ENCODE results near the gene MUC2.

MUC2 gene

DNA sequence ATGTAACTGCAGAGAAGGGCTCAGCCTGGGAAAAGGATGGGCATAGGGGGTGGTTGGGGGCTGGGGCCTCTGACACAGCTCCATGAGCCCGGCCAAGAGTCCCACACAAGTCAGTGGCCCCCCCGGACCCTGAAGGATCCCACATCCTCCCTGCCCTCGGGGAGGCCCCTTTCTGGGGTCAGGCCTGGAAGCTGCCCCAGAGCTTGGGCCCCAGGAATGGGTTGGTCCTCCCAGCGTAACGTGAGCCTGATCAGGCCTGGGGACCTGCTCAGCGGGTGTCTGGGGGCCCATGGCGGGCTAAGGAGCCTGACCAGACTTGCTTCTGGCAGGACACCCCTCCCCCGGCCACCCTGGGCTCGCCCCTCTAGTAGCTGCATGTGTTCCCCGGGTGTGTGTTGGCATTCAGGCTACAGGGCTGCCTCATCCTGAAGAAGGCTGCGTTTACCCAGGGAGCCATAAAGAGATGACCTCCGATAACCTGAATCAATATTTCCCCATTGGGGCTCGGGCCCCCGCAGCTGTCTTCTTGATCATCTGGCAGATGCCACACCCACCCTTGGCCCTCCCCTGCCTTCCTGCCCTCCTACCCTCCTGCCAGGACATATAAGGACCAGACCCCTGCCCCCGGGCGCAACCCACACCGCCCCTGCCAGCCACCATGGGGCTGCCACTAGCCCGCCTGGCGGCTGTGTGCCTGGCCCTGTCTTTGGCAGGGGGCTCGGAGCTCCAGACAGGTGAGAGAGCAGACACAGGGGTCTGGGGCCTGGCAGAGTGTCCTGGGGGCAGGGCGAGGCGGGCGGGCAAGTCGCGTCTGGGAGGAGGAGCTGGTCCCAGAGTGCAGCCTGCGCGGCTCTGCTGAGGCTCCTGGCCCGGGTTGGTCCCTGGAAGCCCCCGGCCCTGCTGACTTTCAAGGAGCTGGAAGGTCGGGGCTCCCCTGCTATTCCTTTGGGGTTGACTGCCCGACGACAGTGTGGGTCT lies at the start of gene MUC2:
Gene MUC2 (plus strand): TSS at position 631 of the 978 bp plus-strand sequence.
- DNase-seq = no peak

DNA sequence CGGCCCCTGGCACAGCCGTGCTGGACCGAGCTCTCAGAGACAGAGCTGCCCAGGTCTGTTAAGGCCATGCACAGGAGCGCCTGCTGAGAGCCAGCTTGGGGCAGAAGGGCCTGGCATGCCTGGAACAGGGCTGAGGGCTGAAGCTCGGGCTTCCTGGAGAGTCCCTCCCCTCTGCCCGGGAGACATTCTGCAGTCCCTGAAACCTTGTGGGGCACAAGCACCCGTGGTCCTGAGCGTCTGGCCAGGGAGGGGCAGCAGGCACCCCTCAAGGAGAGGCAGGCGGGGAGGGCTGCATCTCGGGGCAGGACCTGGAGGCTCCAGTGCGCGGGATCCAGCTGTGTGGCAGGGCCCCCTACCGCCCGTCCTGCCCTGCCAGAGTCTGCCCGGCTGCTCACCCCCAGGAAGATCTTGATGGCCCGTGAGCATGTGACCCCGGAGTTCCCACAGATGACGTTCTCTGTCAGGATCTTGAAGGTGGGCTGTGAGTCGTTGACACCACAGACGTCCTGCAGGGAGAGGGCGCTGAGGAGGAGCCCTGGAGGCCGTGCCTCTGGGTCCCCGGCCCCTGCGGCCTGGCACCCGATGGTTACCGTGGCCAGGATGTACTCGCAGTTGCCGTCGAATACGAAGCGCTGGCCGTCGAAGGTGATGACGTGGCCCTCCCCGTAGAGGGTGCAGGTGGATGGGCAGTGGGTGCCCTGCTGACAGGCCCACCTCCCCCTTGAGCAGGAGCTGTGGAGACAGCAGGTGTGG lies 49.1 kb upstream of the MUC2 start:
- no peak for DNase-seq

DNA sequence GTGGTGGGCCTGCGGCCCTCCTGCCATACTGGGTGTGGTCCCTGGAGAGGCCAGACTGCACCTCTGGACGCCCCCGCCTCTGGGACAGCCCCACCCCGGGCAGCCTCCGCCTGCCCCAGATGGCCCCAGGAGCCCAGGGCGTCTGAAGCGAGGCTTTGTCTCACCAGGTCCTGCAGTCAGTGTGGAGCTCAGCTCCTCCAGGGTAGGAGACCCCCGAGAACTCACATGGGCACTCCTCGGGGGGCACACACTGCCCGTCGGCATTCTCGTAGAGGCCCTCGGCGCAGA lies 48.6 kb upstream of the MUC2 start:
- DNase-seq = no peak

DNA sequence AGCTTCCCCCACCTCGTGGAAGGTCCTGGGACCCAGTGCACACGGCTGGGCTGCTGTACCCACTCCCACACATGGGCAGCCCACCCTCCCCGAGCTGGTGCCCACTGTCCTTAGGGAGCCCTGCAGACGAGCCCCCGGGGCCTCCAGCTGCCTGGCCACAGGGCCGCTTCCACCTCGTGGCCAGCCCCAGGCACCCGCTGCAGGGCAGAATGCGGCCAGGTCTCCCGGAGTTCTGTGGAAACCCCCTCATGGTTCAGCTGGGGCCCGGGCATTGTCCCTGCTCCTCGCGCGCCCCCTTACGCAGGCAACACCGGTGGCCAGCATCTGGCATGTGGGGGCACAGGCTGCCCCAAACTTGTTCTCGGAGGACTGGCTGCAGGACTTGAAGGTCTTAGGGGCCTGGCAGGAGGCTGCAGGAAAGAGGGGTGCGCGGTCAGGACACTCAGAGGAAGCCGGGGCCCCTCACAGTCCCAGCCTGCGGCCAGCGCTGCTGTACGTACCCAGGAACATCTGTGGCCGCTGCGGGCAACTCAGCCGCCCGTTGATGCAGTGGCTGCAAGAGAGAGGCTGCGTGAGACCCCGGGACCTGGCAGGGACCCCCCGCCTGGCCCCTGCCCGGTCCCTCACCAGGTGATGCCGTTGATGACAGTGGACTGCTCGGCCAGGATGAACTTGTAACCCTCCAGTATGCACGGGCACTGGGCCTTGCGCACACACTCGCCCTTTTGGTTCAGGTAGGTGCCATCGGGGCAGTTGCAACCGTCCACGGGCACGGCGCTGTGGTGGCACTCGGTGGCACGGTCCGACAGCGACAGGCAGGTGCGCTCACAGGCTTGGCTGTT lies 47.8 kb upstream of the MUC2 start:
- DNase-seq = no peak

DNA sequence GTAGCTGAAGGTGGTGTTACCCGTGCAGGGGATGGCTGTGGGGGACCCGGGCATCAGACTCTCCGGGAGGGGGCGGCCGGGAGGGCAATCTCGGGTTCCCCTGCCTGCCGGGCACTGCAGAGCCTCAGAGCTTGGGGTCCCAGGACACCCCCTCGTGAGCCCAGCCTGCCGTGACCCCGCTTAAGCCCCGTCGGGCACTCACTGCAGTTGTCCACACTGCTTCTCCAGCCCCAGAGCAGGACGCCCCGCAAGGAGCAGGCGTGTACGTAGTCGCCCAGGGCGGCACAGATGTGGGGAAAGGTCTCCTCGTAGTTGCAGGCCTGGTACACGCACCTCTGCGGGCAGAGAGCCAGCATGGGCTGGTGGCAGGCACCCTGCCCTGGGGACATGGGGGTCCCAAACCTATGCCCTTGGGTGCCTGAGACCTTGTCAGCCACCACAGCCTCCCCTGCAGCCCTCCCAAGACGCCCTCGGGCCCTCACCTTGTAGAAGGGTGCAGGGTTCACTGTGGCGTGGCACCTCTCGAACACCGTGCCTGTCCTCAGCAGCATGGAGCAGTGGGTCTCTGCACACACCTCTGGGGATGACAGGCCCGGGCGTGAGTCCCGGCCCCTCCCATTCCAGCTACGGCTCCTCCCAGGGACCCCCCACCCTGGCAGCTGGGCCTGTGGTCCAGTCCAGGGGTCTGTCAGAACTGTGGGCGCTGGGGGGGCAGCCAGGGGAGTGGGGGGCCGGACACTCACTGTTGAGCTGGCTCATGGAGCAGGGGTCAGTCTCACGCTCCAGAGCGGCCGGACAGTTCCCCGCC lies 47.0 kb upstream of the MUC2 start:
- DNase-seq = no peak

DNA sequence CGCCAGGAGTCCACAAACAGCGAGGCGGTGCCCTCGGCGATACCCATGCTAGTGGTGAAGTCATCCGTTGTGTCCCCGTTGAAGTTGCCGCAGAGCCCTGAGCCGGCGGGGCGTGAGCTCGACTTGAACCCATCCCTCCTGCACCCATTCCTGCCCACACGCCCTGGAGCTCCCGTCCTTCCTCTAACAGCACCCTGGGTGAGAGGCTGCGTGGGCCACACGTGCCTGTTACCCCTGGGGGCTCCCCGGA lies 46.5 kb upstream of the MUC2 start:
- no peak for DNase-seq

DNA sequence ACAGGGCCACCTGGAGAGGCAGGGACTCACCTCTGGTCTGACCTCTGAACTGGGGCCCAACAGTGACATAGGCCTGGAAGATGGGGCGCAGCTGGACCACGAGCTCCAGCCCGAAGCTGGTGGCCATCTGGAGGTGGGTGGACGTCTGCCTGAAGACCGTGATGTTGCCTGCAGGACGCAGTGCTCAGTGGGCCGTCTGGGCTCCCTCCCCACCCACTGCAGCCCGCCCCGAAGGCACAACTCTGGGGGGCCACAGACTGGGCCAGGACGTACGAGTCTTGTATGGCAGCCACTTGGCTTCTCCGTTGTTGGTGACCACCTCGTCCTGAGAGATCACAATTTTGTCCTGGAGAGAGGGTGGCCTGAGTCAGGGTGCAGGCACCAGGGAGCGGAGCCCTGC lies 46.1 kb upstream of the MUC2 start:
- DNase-seq = no peak

DNA sequence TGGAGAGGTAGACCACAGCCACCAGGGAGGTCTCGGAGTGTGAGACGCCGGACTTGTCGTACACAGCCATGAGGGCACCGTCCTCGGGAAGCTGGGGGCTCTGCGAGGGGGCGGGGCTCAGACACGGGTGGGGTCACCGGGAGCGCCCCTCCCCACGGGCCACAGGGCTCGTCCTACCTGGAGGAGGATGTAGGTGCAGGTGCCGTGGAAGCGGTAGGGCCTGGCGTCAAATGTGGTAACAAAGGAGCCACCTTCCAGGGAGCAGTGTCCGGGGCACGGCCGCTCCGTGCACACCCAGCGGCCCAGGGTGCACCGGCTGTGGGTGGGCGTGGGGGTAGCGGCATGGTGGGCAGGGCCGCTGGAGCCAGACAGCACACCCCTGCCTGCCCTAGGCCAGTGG lies 45.6 kb upstream of the MUC2 start:
- no peak for DNase-seq

DNA sequence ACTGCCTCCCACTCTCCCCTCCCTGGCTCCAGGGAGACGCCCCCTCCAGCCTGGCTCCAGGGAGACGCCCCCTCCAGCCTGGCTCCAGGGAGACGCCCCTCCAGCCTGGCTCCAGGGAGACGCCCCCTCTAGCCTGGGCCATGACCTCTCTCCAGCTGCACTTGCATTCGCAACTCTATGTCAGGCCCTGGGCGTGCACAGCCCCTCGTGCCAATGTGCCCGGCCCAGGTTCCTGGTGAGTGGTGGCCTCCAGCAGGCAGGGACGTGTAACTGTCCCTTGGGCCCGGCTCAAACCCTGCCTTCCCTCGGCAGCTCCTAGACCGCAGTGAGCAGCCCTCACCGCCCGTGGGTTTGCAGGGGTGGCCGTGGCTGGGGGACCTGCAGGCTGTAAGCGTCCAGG lies 45.0 kb upstream of the MUC2 start:
- no peak for DNase-seq

DNA sequence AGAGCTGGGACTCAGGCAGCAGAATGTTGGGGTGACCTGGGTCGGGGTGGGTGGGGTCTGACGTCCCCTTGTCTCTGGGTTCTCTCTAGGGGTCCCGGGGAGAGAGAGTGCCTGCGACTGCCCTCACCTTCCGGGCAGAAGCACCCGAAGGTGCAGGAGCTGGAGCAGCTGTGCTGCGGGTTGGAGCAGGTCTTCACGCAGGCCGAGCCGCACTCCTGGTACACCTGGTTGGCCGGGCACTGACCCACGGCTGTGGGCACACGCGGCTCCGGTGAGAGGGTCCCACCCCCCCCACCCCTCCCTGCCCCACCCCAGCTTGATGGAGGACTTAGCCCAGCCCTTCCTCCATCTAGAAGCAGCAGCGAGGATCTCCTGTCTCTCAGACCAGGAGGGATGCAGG lies 44.6 kb upstream of the MUC2 start:
- DNase-seq = no peak

DNA sequence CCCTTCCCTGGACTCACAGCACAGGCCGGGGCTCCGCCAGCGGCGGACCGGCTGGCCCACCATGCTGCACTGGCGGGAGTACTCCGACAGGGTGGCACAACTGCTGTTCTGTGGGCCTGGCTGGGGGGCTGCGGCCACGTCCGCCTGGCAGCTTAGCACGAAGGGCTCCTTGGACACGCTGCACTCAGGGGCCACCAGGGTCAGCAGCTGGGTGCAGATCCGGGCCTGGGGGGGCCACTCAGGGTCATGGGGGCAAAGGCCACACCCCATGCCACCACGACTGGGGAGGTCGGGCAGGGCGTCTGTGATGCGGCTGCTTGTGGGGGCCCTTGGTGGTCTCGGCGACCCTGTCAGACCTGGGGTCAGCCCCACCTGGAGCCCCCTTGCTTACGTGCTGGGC lies 44.1 kb upstream of the MUC2 start:
- DNase-seq = no peak

DNA sequence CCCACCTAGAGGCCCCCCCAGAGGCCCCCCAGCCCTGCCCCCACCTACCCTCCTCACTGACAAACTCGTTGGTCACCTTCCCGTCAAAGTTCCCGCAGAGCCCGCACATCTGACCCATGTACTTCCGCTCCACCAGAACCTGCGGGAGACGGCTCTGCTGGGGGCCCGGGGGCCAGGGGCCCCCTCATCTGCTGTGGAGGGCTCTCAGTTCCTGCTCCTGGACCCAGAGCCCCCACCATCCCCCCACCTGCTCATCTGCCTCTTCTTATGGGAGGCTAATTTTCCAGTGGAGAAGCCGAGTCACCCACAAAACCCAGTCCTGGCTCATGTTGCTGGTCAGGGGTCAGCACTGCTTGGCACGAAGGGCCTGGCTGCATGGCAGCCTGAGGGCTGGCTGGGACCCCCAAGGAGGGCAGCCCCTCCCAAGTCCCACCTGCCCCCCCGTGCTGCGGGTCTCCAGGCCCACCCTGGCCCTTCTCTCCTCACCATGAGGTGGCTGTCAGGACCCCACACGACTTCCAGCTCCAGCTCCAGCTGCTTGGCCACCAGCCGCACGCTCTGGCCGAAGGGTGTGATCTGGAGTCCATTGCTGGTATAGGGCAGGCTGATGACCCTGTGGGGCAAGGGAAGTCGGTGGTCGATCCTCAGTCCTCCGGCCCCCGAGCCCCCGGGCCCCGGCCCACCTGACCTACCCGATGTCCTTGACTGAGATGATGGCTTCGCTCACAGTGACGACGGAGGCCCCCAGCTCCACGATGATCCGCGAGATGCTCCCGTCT lies 43.4 kb upstream of the MUC2 start:
- DNase-seq = no peak

DNA sequence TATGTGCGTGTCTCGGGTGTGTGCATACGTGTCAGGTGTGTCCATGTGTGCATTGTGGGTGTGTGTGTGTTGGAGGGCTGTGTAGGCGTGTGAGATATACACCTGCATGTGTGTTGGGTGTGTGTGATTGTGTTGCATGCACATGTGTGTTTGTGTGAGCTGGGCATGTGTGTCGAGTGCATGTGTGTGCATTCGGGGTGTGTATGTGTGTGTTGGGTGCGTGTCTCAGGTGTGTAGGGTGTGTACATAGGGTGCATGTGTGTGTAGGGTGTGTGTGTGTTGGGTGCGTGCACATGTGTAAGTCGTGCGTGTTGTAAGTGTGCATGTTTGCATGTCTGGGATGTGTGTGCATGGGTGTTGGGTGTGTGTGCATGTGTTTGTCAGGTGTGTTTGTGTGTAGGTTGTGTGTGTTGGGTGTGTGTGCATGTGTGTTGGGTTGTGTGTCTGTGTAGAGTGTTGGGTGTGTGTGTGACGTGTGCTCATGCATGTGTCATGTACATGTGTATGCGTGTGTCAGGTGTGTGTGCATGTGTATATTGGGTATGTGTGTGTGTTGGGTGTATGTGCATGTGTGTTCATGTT lies 42.3 kb upstream of the MUC2 start:
- DNase-seq = no peak

DNA sequence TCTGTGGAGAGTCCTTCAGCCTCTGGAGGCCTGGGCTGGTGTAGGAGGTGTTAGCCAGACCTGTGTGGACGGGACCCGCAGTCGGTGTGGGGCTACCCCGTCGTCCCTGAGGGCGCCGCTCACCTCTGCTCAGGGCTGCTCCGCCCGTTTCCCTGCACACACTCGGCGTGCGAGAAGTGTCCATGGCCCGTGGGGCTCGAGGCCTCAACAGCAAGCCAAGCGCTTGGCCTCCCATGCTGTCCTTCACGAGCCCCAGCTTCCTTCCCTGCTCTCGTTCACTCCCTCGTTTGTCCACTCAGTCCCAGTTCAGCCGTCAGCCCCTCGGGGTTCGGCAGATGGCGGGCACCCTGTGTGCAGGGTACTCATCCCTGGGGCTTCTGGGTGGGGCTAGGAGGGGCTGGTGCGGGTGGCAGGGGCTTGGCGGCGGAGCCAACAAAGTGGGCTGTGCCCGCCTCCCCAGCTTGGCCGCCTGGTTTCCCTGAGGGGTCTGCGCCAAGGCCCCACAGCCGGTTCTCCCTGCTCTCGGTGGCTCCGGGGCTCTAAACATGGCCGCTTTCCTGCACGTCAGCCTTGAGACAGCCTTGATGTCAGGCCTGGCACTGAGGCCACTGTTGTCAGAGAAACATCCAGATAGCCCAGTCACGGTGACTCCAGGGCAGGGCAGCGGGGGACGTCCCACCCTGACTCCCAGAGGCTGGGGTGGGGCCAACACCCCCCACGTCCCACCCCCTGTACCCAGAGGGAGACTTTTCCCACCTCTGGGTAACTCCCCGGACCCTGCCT lies 41.5 kb upstream of the MUC2 start:
- no peak for DNase-seq

DNA sequence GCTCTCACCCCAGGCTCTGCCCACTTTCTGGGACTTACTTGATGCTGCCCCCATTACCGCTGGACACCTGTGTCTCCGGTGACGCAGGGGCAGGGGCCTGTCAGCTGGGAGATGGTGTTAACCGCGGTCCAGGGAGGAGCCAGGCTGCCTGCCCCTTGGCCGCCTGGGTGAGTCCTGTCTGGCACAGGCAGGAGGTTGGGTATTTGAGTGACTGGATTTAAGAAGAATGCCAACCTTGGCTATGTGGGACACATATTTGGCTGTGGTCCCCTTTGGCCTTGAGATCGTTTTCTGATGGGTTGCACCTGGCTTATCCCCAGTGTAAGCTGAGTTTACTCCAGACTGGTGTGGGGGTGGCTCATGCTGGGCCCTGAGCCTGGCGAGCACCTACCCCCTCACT lies 40.7 kb upstream of the MUC2 start:
- DNase-seq = no peak

DNA sequence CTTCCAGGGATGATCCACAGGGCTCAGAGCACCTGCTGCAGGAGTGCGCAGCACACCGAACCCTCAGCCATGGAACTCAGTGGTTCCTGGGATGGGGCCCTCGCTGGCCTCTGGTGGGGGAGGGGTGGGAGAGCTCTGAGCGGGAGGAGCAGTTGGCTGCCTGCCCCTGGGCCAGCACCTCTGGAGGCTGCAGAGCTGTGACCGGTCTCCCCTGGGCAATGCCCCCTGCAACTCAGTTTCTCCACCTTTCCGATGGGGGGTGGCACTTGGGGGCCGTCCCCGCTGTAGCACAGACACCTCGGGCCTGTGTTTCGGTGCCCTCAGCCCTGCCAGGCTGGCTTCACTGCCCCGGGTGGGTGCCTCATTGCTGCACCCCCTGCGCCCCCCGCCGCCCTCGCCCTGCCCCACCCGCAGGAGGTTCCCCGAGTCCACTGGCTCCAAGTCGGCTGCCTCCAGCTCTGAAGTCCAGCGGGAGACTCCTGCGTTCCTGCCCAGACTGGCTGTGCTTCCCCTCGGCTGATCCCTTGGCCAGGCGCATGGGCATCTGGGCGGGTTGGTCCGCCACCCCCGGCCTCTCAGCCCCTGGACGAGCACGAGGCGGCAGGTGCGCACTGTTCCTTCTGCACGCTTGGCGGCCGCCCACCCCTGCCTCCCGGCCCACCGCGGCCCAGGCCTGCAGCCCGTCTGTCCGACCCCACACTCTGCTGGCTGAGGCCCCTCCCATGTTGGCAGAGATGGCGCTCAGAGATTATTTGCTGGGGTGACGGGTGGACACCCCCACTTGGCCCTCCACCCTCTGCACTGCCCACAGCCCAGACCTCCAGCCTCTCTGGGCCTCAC lies 40.0 kb upstream of the MUC2 start:
- DNase-seq = no peak

DNA sequence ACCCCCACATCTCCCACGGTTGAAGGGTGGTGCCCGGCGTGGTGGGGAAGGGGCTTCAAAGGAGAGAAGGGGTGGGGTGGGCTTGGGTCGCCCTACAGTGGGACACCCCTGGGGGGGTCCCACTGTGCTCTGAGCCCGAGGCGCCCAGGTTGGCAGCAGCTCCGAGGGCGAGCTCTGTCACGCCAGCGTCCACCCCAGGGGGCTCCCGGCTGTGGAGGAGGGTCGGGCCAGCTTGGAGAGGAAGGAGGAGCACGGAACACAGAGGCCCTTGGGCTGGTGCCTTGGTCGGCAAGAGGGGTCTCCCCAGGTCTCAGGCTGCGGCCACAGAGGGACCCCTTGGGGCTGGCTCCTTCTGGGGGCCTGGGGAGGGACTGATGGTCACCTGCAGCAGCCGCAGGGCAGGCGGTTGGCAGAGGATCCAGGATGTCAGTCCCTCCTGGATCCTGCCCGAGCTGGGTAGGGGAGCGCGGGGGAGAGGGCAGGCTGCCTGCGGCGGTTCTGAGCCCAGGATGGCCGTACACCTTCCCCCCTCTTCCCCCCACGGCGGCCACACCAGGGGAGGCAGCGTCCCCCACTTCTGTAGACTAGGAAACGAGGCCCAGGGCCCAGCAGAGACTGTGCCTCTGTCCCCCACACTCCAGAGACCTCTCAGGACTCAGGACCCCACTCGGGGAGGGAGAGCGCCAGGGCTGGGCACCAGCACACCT lies 38.9 kb upstream of the MUC2 start:
- DNase-seq = no peak

DNA sequence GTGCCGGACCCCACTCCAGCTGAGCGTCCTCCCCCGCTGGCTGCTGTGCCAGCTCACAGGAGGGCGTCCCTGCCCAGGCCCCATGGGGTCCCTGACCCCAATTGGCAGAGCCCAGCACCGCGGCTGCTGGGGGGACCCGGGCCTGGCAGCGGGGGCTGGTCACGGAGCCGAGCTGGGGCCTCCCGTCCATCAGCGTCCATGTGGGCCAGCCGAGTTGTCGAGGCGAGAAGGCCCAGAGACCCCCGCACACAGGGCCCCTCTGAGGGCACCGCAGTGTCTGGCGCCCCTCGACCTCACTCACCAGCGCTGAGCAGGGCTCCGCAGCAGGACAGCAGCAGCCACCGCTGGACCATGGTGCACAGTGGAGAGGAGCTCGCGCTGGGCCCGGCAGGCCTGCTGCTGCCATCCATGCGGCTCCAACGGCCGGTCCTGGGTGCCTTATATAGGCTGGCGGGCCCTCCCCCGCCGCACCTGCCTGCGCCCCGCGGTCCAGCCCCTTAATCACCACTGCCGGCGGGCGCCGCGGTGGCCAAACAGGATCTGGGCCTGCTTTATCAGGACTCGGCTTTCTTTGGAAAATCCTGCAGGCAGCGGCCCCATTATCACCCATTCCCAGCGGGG lies 38.3 kb upstream of the MUC2 start, which contains the start of gene MUC6:
Gene MUC6 (minus strand): TSS at position 416 of the 621 bp plus-strand sequence. CDS start 63 bp downstream, at position 353.
- no peak for DNase-seq

DNA sequence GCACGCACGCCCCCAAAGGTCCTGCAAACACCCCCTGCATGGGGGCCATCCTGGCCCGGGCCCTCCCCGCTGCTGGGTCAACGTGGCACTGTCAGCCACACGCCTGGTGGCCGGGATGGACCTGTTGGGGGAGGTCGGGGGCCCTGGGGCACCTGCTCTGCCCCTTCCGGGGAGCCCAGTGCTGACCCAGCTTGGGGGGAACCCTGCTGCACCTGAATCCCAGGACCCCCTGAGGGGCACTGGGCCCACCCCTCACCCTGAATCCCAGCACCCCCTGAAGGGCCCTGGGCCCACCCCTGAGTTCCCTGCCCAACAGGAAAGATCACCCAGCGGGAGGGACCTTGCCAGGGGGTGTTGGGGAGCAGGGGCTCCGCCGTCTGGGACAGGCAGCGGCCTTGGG lies 37.7 kb upstream of the MUC2 start:
- DNase-seq = no peak

Measured in stimulated activated CD4-positive, alpha-beta T cell treated with anti-CD3 and anti-CD28 coated beads, Interleukin-12 subunit alpha, Interleukin-12 subunit beta, amount 100 ng/mL, for 4 hours (primary cell).